ACC112 (cell line): ENCODE data around the gene PLPP1.

Experiments used
- H2AFZ ChIP-seq: fragments of 200-600 bp; sonication (generic); one replicate; pipeline ENCODE4 v1.6.0; 2017; ENCODE audit warnings: antibody characterized with exemption, low read length; ENCODE audit not compliant: unreplicated experiment
- H3K27ac ChIP-seq: fragments of 200-600 bp; sonication (generic); 2 replicates; pipeline ENCODE4 v1.5.1; 2014; ENCODE audit warnings: low read depth, mild to moderate bottlenecking, antibody characterized with exemption, low read length, moderate library complexity
- H3K27me3 ChIP-seq: fragments of 200-600 bp; sonication (generic); 2 replicates; pipeline ENCODE4 v1.6.1; 2014; ENCODE audit warnings: mild to moderate bottlenecking, antibody characterized with exemption, low read length, moderate library complexity, mixed read lengths; ENCODE audit not compliant: insufficient read depth
- H3K36me3 ChIP-seq: fragments of 200-600 bp; sonication (generic); 2 replicates; pipeline ENCODE4 v1.6.1; 2016; ENCODE audit warnings: mild to moderate bottlenecking, antibody characterized with exemption, low read length, moderate library complexity, mixed read lengths; ENCODE audit not compliant: insufficient read depth
- H3K4me1 ChIP-seq: fragments of 200-600 bp; sonication (generic); one replicate; pipeline ENCODE4 v1.6.1; 2016; ENCODE audit warnings: low read length, mixed read lengths; ENCODE audit not compliant: insufficient read depth, unreplicated experiment, control insufficient read depth
- H3K4me3 ChIP-seq: fragments of 200-600 bp; sonication (generic); 2 replicates; pipeline ENCODE4 v1.5.1; 2014; ENCODE audit warnings: mild to moderate bottlenecking, low read depth, low read length
- H3K79me2 ChIP-seq: fragments of 200-600 bp; sonication (generic); one replicate; pipeline ENCODE4 v1.6.0; 2016; ENCODE audit warnings: low read length; ENCODE audit not compliant: control insufficient read depth, unreplicated experiment, insufficient read depth

Gene PLPP1

GRCh38 chr5:55524816-55525215 lies 9.9 kb downstream of the PLPP1 start:
- Histone ChIP-seq H3K79me2 (peaks cover 3% of the 10 kb centered on the region), H3K4me3 (no peak overlapping the region), H3K27me3 (no peaks in the 10 kb centered on the region), H3K36me3 (no peaks in the 10 kb centered on the region; the same call in 1 of the 2 replicates), H3K27ac (no peak overlapping the region), H2AFZ (no peak overlapping the region), H3K4me1 (no peaks in the 10 kb centered on the region)

- H2AFZ ChIP-seq, result no peak overlapping the region
- peaks cover 6% of the 10 kb centered on the region for H3K79me2 ChIP-seq
- no peak overlapping the region for H3K4me3 ChIP-seq
- H3K27ac ChIP-seq, result no peak overlapping the region
- no peaks in the 10 kb centered on the region; the same call in 1 of the 2 replicates for H3K36me3 ChIP-seq
- no peaks in the 10 kb centered on the region for H3K4me1 ChIP-seq
- no peaks in the 10 kb centered on the region for H3K27me3 ChIP-seq
These were observed 11.5 kb downstream of the PLPP1 start for GRCh38 chr5:55523293-55523692.

GRCh38 chr5:55521881-55522280 lies 12.9 kb downstream of the PLPP1 start:
- peaks cover 4% of the 10 kb centered on the region for H3K79me2 ChIP-seq
- no peak overlapping the region for H2AFZ ChIP-seq
- H3K36me3 ChIP-seq, result no peaks in the 10 kb centered on the region; the same call in 1 of the 2 replicates
- H3K4me3 ChIP-seq, result no peak overlapping the region
- no peak overlapping the region for H3K27ac ChIP-seq
- no peaks in the 10 kb centered on the region for H3K27me3 ChIP-seq
- H3K4me1 ChIP-seq, result no peaks in the 10 kb centered on the region

DNA sequence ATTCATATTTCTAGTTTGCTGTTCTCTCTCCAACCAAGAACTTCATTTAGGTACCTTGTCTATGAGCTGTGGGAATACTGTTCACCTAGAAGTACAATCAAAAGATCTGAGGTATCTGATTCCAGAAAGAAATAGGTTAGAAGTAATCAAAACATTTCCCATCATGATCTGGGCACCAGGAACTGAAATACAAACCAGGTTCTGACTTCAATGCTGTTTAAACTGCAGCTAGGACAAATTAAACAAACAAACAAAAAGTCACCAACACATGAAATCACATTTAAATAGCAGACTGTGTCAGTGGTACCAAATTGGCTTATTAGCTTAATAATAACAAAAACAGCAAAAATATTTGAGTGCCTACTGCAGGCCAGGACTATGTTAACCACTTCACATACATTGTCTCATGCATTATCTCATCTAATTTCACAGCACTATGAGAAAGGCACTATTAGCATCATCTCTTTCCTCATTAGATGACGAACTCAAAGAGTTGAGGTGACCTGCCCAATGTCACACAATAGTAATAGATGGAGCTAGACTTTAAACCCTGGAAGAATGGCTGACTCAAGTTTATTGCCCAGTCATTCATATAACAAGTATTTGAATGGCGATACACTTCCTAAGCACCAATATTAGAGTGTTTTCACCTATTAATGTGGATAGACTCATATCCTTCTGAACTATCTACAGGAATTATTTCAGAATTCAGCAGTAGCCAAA lies 14.5 kb downstream of the PLPP1 start:
- Histone ChIP-seq H3K4me3 (no peak overlapping the region), H3K79me2 (peaks cover 4% of the 10 kb centered on the region), H3K4me1 (no peaks in the 10 kb centered on the region), H3K27ac (no peak overlapping the region), H3K27me3 (no peaks in the 10 kb centered on the region), H2AFZ (no peak overlapping the region), H3K36me3 (no peaks in the 10 kb centered on the region)

DNA sequence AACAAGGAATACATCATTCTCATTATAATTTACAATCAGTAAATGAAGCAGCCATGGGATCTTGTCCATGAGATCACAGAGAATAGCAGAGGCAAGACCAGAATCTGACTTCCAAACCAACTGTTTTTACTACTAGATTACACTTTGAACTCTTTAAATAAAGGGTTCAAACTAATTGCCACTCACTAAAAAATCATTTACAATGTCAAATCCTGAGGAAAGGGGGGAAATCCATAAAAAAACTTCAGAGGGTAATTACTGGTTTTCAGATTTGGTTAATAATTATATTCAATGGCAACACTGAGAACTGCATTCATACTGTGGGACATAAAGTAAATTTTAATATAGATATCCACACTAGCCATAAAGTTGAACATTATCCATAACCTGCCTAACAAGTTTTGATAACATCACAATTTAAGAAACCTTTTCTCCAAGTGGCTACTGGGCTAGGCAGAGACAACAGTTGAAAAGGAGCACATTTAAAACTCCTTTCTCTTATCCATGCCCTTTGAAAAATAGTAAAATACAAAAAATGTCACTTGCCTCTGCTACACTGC lies 15.9 kb downstream of the PLPP1 start:
- Histone ChIP-seq H2AFZ (no peak overlapping the region), H3K79me2 (peaks cover 4% of the 10 kb centered on the region), H3K36me3 (no peaks in the 10 kb centered on the region), H3K4me1 (no peaks in the 10 kb centered on the region), H3K27me3 (no peaks in the 10 kb centered on the region), H3K4me3 (no peak overlapping the region), H3K27ac (no peak overlapping the region)

DNA sequence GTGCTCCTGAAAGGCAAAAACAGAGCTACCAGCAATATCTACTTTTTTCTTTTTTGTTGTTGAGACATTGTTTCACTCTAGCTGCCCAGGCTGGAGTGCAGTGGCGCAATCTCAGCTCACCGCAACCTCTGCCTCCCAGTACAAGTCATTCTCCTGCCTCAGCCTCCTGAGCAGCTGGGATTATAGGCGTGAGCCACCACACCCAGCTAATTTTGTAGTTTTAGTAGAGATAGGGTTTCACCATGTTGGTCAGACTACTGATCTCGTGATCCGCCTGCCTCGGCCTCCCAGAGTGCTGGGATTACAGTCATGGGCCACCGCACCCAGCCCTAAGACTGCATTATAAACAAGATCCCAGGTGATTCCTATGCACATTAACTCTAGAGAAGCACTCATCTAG lies 17.0 kb downstream of the PLPP1 start:
- Histone ChIP-seq H3K4me1 (no peaks in the 10 kb centered on the region), H3K27me3 (no peaks in the 10 kb centered on the region), H3K36me3 (no peaks in the 10 kb centered on the region), H3K4me3 (no peak overlapping the region), H3K27ac (no peak overlapping the region), H3K79me2 (peaks cover 4% of the 10 kb centered on the region), H2AFZ (no peak overlapping the region)

GRCh38 chr5:55511010-55511409 lies 23.8 kb downstream of the PLPP1 start:
- no peak overlapping the region for H3K4me3 ChIP-seq
- H2AFZ ChIP-seq, result no peak overlapping the region
- H3K27me3 ChIP-seq, result no peaks in the 10 kb centered on the region
- peaks cover 9% of the 10 kb centered on the region for H3K4me1 ChIP-seq
- H3K79me2 ChIP-seq, result peaks cover 5% of the 10 kb centered on the region
- H3K27ac ChIP-seq, result no peak overlapping the region
- H3K36me3 ChIP-seq, result no peaks in the 10 kb centered on the region

GRCh38 chr5:55510523-55510880 lies 24.3 kb downstream of the PLPP1 start:
- H3K79me2 ChIP-seq, result peaks cover 5% of the 10 kb centered on the region
- no peak overlapping the region for H2AFZ ChIP-seq
- no peak overlapping the region for H3K4me3 ChIP-seq
- no peaks in the 10 kb centered on the region for H3K27me3 ChIP-seq
- peaks cover 9% of the 10 kb centered on the region for H3K4me1 ChIP-seq
- H3K36me3 ChIP-seq, result no peaks in the 10 kb centered on the region
- H3K27ac ChIP-seq, result no peak overlapping the region

DNA sequence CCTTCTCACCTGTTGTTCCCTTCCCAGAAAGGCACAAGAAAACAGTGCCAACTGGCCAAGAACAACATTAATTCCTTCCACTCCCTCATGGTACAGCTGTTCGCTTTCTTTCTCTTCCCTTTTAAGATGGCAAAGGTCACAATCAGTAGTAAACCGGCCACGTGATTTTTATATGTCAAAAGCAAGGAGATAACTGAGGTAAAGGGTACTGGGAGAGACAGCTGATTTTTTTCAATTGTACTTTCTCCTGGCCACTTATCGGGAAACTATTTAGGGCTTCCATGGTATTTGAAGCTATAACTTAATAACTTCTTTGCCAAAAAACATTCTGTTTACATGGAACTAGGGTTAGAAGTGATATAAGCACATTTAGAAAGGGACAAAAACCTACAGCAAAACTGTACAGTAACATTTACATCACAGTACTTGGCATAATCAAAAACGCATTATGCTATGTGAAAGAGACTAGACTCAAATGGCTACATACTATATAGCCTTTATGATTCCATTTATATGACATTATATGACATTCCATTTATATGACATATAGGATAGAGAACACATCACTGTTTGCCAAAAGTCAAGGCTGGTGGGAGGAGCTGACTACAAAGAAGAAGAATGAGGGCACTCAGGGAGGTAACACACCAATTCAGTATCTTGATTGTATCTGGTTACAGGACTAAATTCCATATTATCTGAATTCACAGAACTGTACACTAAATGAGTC lies 24.8 kb downstream of the PLPP1 start:
- Histone ChIP-seq H3K36me3 (no peaks in the 10 kb centered on the region), H2AFZ (no peak overlapping the region), H3K79me2 (peaks cover 5% of the 10 kb centered on the region), H3K4me1 (peaks cover 9% of the 10 kb centered on the region), H3K27ac (no peak overlapping the region), H3K4me3 (no peak overlapping the region), H3K27me3 (no peaks in the 10 kb centered on the region)

- Histone ChIP-seq H2AFZ (no peak overlapping the region), H3K27ac (no peak overlapping the region), H3K4me3 (no peak overlapping the region), H3K27me3 (no peaks in the 10 kb centered on the region), H3K36me3 (no peaks in the 10 kb centered on the region), H3K79me2 (peaks cover 5% of the 10 kb centered on the region), H3K4me1 (peaks cover 9% of the 10 kb centered on the region)
These were observed 25.7 kb downstream of the PLPP1 start for GRCh38 chr5:55509097-55509496.

DNA sequence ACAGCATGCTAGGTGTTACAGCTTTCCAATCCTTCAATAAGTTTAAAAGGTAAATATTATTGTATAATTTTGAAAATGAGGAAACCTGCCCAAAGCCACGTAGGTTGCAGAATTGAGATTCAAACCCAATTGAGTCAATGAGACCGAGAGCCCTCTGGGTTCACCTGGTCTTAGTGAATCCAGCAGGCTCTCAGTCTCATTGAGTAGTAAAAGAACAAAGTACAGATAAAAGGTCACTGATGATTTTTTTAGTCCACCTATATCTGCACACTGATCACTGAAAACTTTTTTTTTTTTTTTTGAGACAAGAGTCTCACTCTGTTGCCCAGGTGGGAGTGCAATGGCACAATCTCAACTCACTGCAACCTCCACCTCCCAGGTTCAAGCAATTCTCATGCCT lies 27.2 kb downstream of the PLPP1 start:
- peaks cover 9% of the 10 kb centered on the region for H3K4me1 ChIP-seq
- H2AFZ ChIP-seq, result no peak overlapping the region
- H3K27me3 ChIP-seq, result no peaks in the 10 kb centered on the region
- no peaks in the 10 kb centered on the region for H3K36me3 ChIP-seq
- H3K27ac ChIP-seq, result no peak overlapping the region
- H3K4me3 ChIP-seq, result no peak overlapping the region
- peaks cover 5% of the 10 kb centered on the region for H3K79me2 ChIP-seq
